HG02852 (cell line): ENCODE results near the gene THSD4.
"Not testable (repeated sequence)": the region's sequence is repeated elsewhere in the genome, so short reads cannot be mapped to it uniquely, and the experiment has no call there.

Source experiments
- ATAC-seq: cut with Tn5 transposase; IDR thresholded peaks from one replicate; pipeline ENCODE4 v1.9.1; 2021; ENCODE audit warnings: mild to moderate bottlenecking, moderate library complexity; ENCODE audit not compliant: unreplicated experiment

THSD4 gene

GRCh38 chr15:71186267-71186666 lies 71.0 kb downstream of the THSD4 start:
- ATAC-seq: no peak

- ATAC-seq: no peak
Measured at GRCh38 chr15:71187078-71187477, 71.8 kb downstream of the THSD4 start.

- ATAC-seq: no peak
Measured at GRCh38 chr15:71187526-71187925, 72.3 kb downstream of the THSD4 start.

GRCh38 chr15:71189718-71190117 lies 74.4 kb downstream of the THSD4 start:
- ATAC-seq: no peak

GRCh38 chr15:71191296-71191695 lies 76.0 kb downstream of the THSD4 start:
- no peak for ATAC-seq

GRCh38 chr15:71192816-71193215 lies 77.5 kb downstream of the THSD4 start:
- no peak for ATAC-seq

GRCh38 chr15:71194286-71194685 lies 79.0 kb downstream of the THSD4 start:
- no peak for ATAC-seq

- no peak for ATAC-seq
Measured at GRCh38 chr15:71195242-71195641, 80.0 kb downstream of the THSD4 start.

GRCh38 chr15:71197620-71198019 lies 82.3 kb downstream of the THSD4 start:
- no peak for ATAC-seq

GRCh38 chr15:71198846-71199245 lies 83.6 kb downstream of the THSD4 start:
- no peak for ATAC-seq

GRCh38 chr15:71199384-71200351 lies 84.4 kb downstream of the THSD4 start:
- no peak for ATAC-seq

- ATAC-seq: no peak
Measured at GRCh38 chr15:71201477-71201876, 86.2 kb downstream of the THSD4 start.

GRCh38 chr15:71202712-71203111 lies 87.4 kb downstream of the THSD4 start:
- no peak for ATAC-seq

GRCh38 chr15:71203586-71204474 lies 88.6 kb downstream of the THSD4 start:
- no peak for ATAC-seq

GRCh38 chr15:71207141-71207540 lies 91.9 kb downstream of the THSD4 start:
- ATAC-seq: no peak

- no peak for ATAC-seq
Measured at GRCh38 chr15:71212146-71212545, 96.9 kb downstream of the THSD4 start.

GRCh38 chr15:71213943-71214342 lies 98.7 kb downstream of the THSD4 start:
- ATAC-seq: not testable (repeated sequence)

- no peak for ATAC-seq
Measured at GRCh38 chr15:71215126-71215894, 100.0 kb downstream of the THSD4 start.

GRCh38 chr15:71218272-71218805 lies 103.1 kb downstream of the THSD4 start:
- ATAC-seq: no peak

- ATAC-seq: no peak
Measured at GRCh38 chr15:71219101-71219500, 103.8 kb downstream of the THSD4 start.

GRCh38 chr15:71219645-71220044 lies 104.4 kb downstream of the THSD4 start:
- ATAC-seq: no peak
